Esophagus squamous epithelium (tissue), 5 donors: ENCODE results near the gene LHFPL4. TPM values are rescaled to one million over a fixed set of nuclear protein-coding genes. Genes with fewer than 3 reads are reported as not detected.
"Not testable (repeated sequence)": the region's sequence is repeated elsewhere in the genome, so short reads cannot be mapped to it uniquely, and the experiment has no call there.

ENCODE experiments used
- DNase-seq: peaks from one replicate; lab custom pipeline; 2025; lab: John Stamatoyannopoulos, UW
- H3K27ac ChIP-seq, 4 donors: fragments of 200-600 bp; sonication (generic); one replicate each; pipeline ENCODE4 v1.5.1; 2016 to 2019; ENCODE audit warnings: mild to moderate bottlenecking in 1 of 4
- H3K27me3 ChIP-seq, 4 donors: fragments of 200-600 bp; sonication (generic); 1 replicate in 3 of 4; 2 replicates in 1 of 4; pipeline versions ENCODE4 v1.5.1 to v1.6.0; 2017 to 2021; ENCODE audit warnings: antibody characterized with exemption in 1 of 4
- H3K36me3 ChIP-seq, 3 donors: fragments of 200-600 bp; sonication (generic); one replicate each; pipeline ENCODE4 v1.5.1; 2016 to 2019
- H3K4me1 ChIP-seq, 3 donors: fragments of 200-600 bp; sonication (generic); one replicate each; pipeline ENCODE4 v1.5.1; 2017 to 2019
- H3K4me3 ChIP-seq, 4 donors: fragments of 200-600 bp; sonication (generic); 1 replicate in 3 of 4; 2 replicates in 1 of 4; pipeline ENCODE4 v1.5.1; 2016 to 2019; ENCODE audit warnings: mild to moderate bottlenecking in 2 of 4, moderate library complexity in 1 of 4
- H3K9me3 ChIP-seq, 3 donors: fragments of 200-600 bp; sonication (generic); one replicate each; pipeline ENCODE4 v1.5.1; 2016 to 2019
- CTCF ChIP-seq, 6 experiments: fragments of 450-650 bp in 4 of 6; fragments of 200-600 bp in 2 of 6; sonication (generic) in 2 of 6; IDR thresholded peaks; one replicate each; pipeline ENCODE4 v1.5.1; 2016 to 2019; ENCODE audit warnings: antibody characterized with exemption in 6 of 6, mild to moderate bottlenecking in 4 of 6, moderate library complexity in 4 of 6
- POLR2A ChIP-seq, 4 donors: fragments of 450-650 bp; IDR thresholded peaks; one replicate each; pipeline ENCODE4 v1.6.1; 2017; ENCODE audit warnings: antibody characterized with exemption in 4 of 4, mild to moderate bottlenecking in 4 of 4, moderate library complexity in 3 of 4
- WGBS, 2 donors: methylation state at CpG; one replicate each; pipeline ENCODE4 v1.1.5; 2018; 5-methylcytosine and 5-hydroxymethylcytosine counted together
- intact Hi-C: fragments of 100-400 bp; cut with DNase I; formaldehyde crosslinking; loops from one replicate; pipeline ENCODE4 v1.15.0; 2022
- total RNA-seq, 4 donors: library from RNA; depleted of rRNA; stranded (reverse); fragments of >200 nt; gene quantifications; one replicate each; pipeline ENCODE4 v1.1.0, GENCODE V29; 2016
- donor health status: DM: yes; HTN: yes; CAD: no.

LHFPL4 gene
- total RNA-seq, 4 donors from 2014 or later, result 0.23 TPM; not detected in 3

- intact Hi-C loops, result no loop called here
- Histone ChIP-seq H3K9me3 (peaks cover 0 to 7% (median 0%) of the 10 kb centered on the region in 3 donors), H3K36me3 (no peaks in the 10 kb centered on the region), H3K4me3 (no peak overlapping the region), H3K27ac (no peak overlapping the region), H3K27me3 (peaks cover 0 to 7% (median 0%) of the 10 kb centered on the region in 4 donors), H3K4me1 (peaks cover 0 to 6% (median 0%) of the 10 kb centered on the region in 3 donors)
- DNase-seq, result no peak
- TF ChIP-seq POLR2A (IDR thresholded peaks at IDR 0.05) (no peak), CTCF (IDR thresholded peaks at IDR 0.05) (no peak)
These were observed 42.3 kb upstream of the LHFPL4 start for GRCh38 chr3:9595877-9596276.

- H3K4me1 ChIP-seq, H3K4me3 ChIP-seq, H3K36me3 ChIP-seq, H3K27ac ChIP-seq, DNase-seq, H3K27me3 ChIP-seq, H3K9me3 ChIP-seq, intact Hi-C loops: not testable (repeated sequence)
- no CpG with 5 or more reads among the region's 28 CpGs for WGBS, 2 donors
These were observed 38.2 kb upstream of the LHFPL4 start for GRCh38 chr3:9591781-9592180.

GRCh38 chr3:9590282-9590791 is 36.7 kb upstream of the LHFPL4 start:
- no peak for DNase-seq
- intact Hi-C loops, result no loop called here
- no peak overlapping the region for H3K27ac ChIP-seq
- no peak for TF ChIP-seq CTCF (IDR thresholded peaks at IDR 0.05)
- H3K4me3 ChIP-seq, result no peak overlapping the region
- WGBS, 2 donors, result 60 to 69% methylated on average over 4 to 6 of the region's 8 CpGs
- no peaks in the 10 kb centered on the region for H3K36me3 ChIP-seq
- H3K9me3 ChIP-seq, result no peaks in the 10 kb centered on the region
- no peaks in the 10 kb centered on the region for H3K4me1 ChIP-seq
- H3K27me3 ChIP-seq, result no peaks in the 10 kb centered on the region

- 86 to 89% methylated on average over 1 of the region's 1 CpG for WGBS, 2 donors
- no peaks in the 10 kb centered on the region for H3K36me3 ChIP-seq
- H3K4me1 ChIP-seq, result no peaks in the 10 kb centered on the region
- H3K9me3 ChIP-seq, result peaks cover 0 to 6% (median 3%) of the 10 kb centered on the region in 3 donors
- H3K27ac ChIP-seq, result no peak overlapping the region
- no peaks in the 10 kb centered on the region for H3K27me3 ChIP-seq
- no peak overlapping the region for H3K4me3 ChIP-seq
- TF ChIP-seq POLR2A (IDR thresholded peaks at IDR 0.05) (no peak), CTCF (IDR thresholded peaks at IDR 0.05) (no peak)
- no peak for DNase-seq
- intact Hi-C loops, result no loop called here
These were observed 30.2 kb upstream of the LHFPL4 start for GRCh38 chr3:9583792-9584191.

GRCh38 chr3:9583371-9583770 is 29.7 kb upstream of the LHFPL4 start:
- intact Hi-C loops, result no loop called here
- Histone ChIP-seq H3K4me1 (no peaks in the 10 kb centered on the region), H3K27ac (no peak overlapping the region), H3K4me3 (no peak overlapping the region), H3K27me3 (no peaks in the 10 kb centered on the region), H3K9me3 (peaks cover 0 to 6% (median 3%) of the 10 kb centered on the region in 3 donors), H3K36me3 (no peaks in the 10 kb centered on the region)
- no peak for DNase-seq
- TF ChIP-seq POLR2A (IDR thresholded peaks at IDR 0.05) (no peak), CTCF (IDR thresholded peaks at IDR 0.05) (no peak)
- WGBS, 2 donors, result 79 to 86% methylated on average over 3 of the region's 3 CpGs

- Histone ChIP-seq H3K4me1 (no peaks in the 10 kb centered on the region), H3K27ac (no peak overlapping the region), H3K9me3 (peaks cover 0 to 6% (median 3%) of the 10 kb centered on the region in 3 donors), H3K27me3 (no peaks in the 10 kb centered on the region), H3K36me3 (no peaks in the 10 kb centered on the region), H3K4me3 (no peak overlapping the region)
- TF ChIP-seq POLR2A (IDR thresholded peaks at IDR 0.05) (no peak), CTCF (IDR thresholded peaks at IDR 0.05) (no peak)
- no peak for DNase-seq
- WGBS, 2 donors, result 78 to 81% methylated on average over 3 of the region's 3 CpGs
- intact Hi-C loops, result no loop called here
These were observed 28.7 kb upstream of the LHFPL4 start for GRCh38 chr3:9582332-9582731.
